CD4-positive, alpha-beta T cell treated with Interleukin-17A for 4 hours (primary cell): ENCODE results near the gene BASP1.

Experiments used
- DNase-seq: peaks from one replicate; pipeline ENCODE4 v3.0.0-alpha.2; 2020; ENCODE audit warnings: mixed read lengths

Gene BASP1

GRCh38 chr5:17192191-17192590 is 25.2 kb upstream of the BASP1 start:
- DNase-seq: no peak

DNA sequence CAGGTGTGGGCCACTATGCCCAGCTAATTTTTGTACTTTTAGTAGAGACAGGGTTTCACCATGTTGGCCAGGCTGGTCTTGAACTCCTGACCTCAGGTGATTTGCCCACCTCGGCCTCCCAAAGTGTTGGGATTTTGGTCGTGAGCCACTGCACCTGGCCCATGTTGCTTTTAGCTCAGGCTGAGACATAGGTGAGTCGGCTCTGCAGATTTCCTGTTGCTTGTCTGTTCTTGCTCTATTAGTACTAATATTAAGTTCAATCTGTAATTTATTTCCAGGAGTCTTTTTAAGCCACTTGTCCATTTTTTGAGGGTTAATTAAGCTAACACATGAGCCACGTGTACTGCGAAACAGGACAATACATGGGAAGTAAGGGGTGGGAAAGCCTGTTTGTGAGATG is 21.4 kb upstream of the BASP1 start:
- DNase-seq: no peak

DNA sequence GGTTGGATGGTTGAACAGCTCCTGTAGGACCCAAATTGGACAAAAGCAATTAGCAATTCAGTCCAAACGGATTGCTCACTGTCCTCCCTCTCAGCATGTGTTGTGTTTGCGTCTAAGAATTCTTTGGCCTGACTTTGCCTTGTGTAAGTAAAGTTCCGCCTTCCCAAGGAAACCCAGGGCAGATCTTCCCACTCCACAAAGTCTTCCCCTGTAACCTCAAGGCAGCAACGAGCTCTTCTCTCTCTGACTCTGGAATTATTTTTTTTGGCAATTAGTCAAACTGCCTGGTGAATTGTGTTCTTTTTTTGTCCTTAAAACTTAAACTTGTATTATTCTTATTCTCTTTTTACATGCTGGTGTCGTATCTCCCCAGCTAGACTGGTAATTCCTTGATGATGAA is 20.7 kb upstream of the BASP1 start:
- DNase-seq: no peak

GRCh38 chr5:17203329-17204132 is 13.9 kb upstream of the BASP1 start:
- DNase-seq: no peak

GRCh38 chr5:17204133-17204489 is 13.3 kb upstream of the BASP1 start:
- no peak for DNase-seq

GRCh38 chr5:17206021-17206420 is 11.4 kb upstream of the BASP1 start:
- DNase-seq: no peak

DNA sequence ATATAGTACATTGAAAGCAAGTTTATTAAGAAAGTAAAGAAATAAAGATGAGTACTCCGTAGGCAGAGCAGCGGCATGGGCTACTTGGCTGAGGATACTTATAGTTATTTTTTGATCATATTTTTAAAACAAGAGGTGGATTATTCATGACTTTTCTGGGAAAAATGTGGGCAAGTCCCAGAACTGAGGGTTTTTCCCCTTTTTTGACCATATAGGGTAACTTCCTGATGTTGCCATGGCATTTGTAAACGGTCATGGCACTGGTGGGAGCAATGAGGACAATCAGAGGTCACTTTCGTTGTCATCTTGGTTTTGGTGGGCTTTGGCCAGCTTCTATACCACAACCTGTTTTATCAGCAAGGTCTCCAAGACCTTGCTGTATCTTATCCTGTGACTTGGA is 5.2 kb upstream of the BASP1 start:
- no peak for DNase-seq

DNA sequence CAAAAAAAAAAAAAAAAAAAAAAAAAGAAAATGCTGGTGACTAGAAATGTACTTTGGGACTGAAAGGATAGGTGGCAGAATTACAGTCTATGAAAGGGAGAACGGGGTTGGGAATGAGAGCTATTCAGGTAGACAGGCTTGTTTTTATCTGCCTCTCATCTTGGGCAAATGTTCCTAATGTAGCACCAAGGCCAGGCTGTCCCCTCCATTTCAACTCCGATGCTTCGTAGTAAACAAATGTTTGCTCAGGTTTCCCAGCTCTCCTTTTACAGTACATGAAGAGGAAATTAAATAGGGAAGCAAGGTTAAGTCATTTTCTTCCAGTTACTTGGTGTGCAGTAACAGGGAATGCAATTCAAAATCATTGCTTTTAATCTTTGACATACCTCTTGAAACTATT is 4.4 kb upstream of the BASP1 start:
- no peak for DNase-seq

GRCh38 chr5:17213938-17214337 is 3.5 kb upstream of the BASP1 start:
- DNase-seq: no peak

DNA sequence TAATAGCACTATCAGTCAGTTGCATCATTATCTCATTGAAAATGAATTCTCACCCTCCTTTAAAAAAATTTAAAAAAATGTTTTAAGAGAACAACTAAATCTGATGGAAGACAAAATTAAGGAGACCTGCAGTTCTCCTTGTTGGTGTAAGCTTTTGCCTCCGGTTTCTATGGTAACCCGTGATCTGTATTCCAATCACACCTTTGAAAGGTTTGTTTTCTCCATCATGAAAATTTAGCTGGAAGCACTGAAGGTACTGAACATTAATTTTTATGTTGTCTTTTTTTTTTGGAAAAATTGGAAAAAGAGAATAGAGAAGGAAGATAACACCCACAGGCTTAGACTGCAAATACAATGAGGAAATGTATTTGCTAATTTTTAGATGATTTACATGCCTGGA is 2.5 kb upstream of the BASP1 start:
- DNase-seq: no peak

GRCh38 chr5:17215361-17215760 is 2.1 kb upstream of the BASP1 start:
- DNase-seq: no peak

- peak; percentile 60 for DNase-seq
Observed at GRCh38 chr5:17216176-17216973, 1.1 kb upstream of the BASP1 start.

DNA sequence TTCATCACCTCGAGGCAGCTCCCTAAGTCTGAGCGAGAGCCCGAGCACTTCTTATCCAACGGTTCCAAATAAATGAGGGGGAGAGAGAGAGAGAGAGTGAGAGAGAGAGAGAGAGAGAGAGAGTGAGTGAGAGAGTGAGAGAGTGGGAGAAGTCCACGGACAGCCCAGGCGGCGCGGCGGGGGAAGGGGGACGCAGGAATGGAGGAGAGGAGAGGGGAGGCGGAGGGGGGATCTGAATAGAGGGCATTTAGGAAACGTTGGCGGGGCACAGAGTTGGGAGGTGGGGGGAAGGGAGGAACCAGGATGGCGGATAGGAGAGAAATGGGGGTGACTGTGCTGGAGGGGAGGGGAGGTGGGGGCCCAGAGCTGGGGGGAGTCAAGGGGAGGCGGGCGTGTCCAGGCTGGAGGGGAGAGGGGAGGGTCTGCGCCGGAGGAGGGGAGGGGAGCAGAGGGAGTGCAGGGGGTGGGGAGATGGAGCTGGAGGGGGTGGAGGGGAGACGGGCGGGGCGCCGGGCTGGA is 398 bp upstream of the BASP1 start:
- DNase-seq: no peak

DNA sequence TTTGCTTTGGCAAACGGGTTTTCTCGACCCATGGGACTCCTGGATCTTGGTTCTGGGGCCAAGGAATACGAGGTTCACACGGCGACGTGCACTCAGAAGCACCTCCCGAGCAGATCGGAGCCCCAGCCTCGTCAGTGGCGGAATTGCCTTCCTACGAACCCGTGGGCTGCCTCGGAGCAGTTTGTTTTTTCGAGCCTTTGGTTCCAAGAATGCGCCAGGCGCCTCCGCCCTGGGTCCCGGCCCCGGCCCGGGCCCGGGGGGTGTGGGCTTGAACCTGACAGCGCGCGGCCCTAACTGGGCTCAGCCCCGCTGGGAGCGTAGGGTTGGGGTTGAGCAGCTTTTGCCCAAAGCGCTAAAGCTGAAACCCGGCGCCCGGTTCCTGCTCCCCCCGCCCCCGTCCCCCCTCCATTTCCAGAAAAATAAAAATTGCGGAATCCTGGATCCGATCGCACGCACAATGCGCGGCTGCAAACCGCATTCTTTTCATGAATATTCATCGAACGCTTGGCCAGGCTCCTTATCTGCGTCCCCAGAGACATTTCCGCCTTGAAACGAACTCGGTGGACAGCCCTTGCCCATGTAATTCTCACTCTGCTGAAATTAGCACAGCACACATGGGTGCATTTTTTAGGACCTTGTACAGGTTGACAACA is 1.0 kb downstream of the BASP1 start:
- DNase-seq: peak; percentile 4

GRCh38 chr5:17219006-17219422 is 1.6 kb downstream of the BASP1 start:
- DNase-seq: peak; percentile 3

DNA sequence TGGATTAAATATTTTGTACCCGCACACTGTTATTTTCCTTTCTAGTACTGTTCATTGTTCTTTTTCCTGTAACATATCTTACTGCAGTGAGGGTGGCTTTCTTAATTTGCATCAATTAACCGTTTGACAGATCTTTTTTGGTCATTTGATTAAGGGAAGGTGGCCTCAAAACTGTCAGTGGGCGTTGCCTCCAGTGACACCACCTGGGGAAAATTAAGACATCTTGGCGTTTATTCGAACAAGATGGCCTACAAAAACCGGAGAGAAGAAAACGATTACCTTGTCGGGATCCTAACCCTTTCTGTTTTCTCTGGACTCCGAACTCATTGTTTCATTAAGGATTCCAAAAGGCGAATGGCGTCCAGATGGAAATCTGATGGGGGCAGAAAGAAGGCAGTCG is 2.0 kb downstream of the BASP1 start:
- no peak for DNase-seq

DNA sequence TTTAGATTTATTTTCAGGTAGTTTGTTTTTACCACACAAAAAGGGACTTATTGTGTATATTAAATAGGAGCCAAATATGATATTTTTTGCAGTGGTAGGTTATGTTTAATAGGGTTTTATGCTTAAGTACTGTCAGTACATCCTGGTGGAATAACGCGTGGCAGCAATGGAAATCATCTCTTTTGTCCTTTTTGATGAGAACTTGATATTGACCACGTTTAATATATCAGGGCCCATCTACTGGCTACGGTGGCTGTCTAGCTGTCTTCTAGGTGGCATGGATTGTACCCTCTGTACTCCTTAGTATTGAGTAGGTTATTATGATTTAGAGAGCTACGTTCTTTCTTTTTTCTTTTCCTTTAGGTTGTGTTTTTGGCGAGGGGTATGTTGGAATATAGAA is 2.6 kb downstream of the BASP1 start:
- DNase-seq: no peak

- DNase-seq: no peak
Observed at GRCh38 chr5:17220469-17220868, 3.0 kb downstream of the BASP1 start.

DNA sequence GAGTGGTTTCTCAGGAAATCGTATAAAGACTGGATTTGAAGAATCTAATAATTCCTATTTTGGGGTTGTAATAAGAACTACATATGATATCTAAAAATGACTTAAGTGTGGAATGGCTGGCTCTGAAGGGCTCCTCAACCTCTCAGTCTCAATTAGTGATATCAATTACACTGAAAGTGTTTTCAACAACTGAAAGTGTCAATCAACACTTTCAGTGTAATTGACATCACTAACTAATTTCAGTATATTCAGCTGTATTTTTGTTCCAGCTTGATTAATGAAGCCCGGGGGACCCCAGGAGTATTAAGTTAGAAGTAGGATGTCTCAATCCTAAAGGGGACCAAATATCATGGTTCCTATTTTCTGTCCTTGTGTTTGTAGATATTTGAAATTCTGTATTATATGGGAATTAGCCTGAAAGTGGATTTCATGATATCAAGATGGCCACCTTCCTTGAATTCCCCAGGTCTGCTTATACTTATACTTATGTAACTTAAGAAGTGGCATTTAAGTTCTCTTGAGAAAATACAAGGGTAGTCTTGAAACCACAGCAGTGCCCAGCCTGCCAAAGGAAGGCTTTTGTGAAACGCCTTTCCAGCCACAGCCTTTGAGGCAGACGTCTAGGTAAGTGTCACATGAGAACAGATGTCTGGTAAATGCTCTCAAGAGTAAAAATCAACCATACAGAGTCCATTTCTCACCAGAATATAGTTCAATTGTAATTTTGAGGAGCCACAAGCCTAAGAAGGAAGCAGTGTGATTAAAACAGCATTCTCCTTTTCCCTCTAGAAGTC is 4.6 kb downstream of the BASP1 start:
- DNase-seq: no peak

GRCh38 chr5:17222664-17223063 is 5.2 kb downstream of the BASP1 start:
- DNase-seq: no peak

DNA sequence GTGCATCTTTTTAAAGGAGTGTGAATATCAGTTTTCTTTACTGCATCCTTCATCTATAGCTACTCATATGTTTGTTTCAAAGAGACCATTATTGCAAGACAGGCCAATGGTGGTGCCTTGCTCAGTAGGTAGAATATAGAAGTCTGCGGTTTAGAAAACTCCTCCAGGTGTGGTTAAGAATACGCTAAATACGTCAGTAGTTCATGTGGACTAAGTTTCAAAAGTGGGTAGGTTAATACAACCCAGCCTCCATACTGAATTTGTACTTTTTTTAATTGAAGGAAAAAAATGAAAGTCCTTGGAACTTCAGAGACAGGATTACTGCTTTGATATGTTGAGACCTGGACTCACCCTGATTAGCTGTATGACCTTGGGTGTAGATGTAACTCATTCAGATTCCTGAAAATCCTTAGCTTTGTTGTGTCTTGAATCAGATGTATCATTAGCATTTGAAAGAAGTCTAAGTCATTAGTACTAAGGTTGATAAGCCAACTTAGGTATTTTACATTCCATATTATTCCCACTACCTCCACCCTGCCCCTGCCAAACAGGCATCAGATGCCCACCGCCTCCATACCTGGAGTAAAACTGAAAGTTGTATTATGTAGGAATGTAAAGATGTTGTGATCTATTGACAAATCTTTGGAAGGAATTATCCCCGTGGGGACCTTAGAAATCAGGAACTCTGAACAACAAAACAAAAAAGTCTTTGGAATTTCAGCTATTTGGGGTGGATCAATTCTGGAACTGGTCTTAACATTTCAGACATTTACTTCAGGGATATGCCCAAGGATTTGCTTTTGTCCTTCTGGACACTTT is 6.1 kb downstream of the BASP1 start:
- no peak for DNase-seq
